HL-60 (cell line): Measurements from ENCODE around the gene PPP1R13L.

Experiments
- DNase-seq, 2 experiments: peaks; one replicate each; pipeline ENCODE4 v3.0.0-alpha.2; 2010 to 2020; ENCODE audit warnings: low read depth in 1 of 2, low spot score in 1 of 2
- H3K27ac ChIP-seq: fragments of 250-450 bp; sonication (Bioruptor Pico); replicated peaks from 2 replicates; pipeline ENCODE4 v1.5.1; 2020; ENCODE audit warnings: mild to moderate bottlenecking, moderate library complexity
- H3K27me3 ChIP-seq: fragments of 250-450 bp; sonication (Bioruptor Pico); 2 replicates; pipeline ENCODE4 v1.5.1; 2021; ENCODE audit warnings: mild to moderate bottlenecking, moderate library complexity; ENCODE audit not compliant: insufficient read depth, poor library complexity, severe bottlenecking
- H3K4me3 ChIP-seq: replicated peaks from 2 replicates; pipeline ENCODE4 v1.5.1; 2011; ENCODE audit warnings: mild to moderate bottlenecking, control low read depth, low read length; ENCODE audit not compliant: insufficient read depth
- CTCF ChIP-seq: IDR thresholded peaks from one replicate; pipeline ENCODE4 v1.5.1; 2011; ENCODE audit warnings: low read length, control low read depth, inconsistent platforms; ENCODE audit not compliant: insufficient read depth
- GABPA ChIP-seq: IDR thresholded peaks from 2 replicates; pipeline ENCODE4 v1.6.1; 2012; ENCODE audit warnings: low read depth
- POLR2AphosphoS5 ChIP-seq: IDR thresholded peaks from 2 replicates; pipeline ENCODE4 v1.6.1; 2012; ENCODE audit warnings: low read depth
- REST ChIP-seq: IDR thresholded peaks from 2 replicates; pipeline ENCODE4 v1.6.1; 2012; ENCODE audit warnings: low read depth; ENCODE audit not compliant: insufficient replicate concordance
- SPI1 ChIP-seq: IDR thresholded peaks from 2 replicates; pipeline ENCODE4 v1.6.1; 2012; ENCODE audit warnings: low read depth, mild to moderate bottlenecking, borderline replicate concordance

PPP1R13L gene

GRCh38 chr19:45445139-45445538 is 40.3 kb upstream of the PPP1R13L start:
- no peak for TF ChIP-seq GABPA
- H3K27ac ChIP-seq, result no peak overlapping the region

GRCh38 chr19:45444318-45445041 is 39.6 kb upstream of the PPP1R13L start:
- TF ChIP-seq REST, result no peak
- TF ChIP-seq SPI1, result no peak
- TF ChIP-seq POLR2AphosphoS5, result no peak
- TF ChIP-seq CTCF, result no peak
- no peak for TF ChIP-seq GABPA
- H3K27ac ChIP-seq, result peak overlapping the region; percentile 60
- no peak overlapping the region for H3K4me3 ChIP-seq
- no peaks in the 10 kb centered on the region for H3K27me3 ChIP-seq
- DNase-seq, result peak; percentile 68 to 78

More at GRCh38 chr19:45445139-45445538, 40.3 kb upstream of the PPP1R13L start:
- Histone ChIP-seq H3K27me3 (no peaks in the 10 kb centered on the region), H3K4me3 (no peak overlapping the region)
- no peak for DNase-seq

GRCh38 chr19:45443462-45444317 is 38.8 kb upstream of the PPP1R13L start:
- DNase-seq, result peak; percentile 50 to 97
- Histone ChIP-seq H3K27me3 (no peaks in the 10 kb centered on the region), H3K27ac (peak overlapping the region; percentile 50), H3K4me3 (peak overlapping the region; percentile 34)
- TF ChIP-seq CTCF, result no peak
- TF ChIP-seq GABPA, result no peak; the same call in 1 of the 2 replicates
- TF ChIP-seq SPI1, result no peak

- H3K27ac ChIP-seq, result peak overlapping the region; percentile 50
- peak overlapping the region; percentile 34 for H3K4me3 ChIP-seq
- no peaks in the 10 kb centered on the region for H3K27me3 ChIP-seq
- no peak for TF ChIP-seq REST
- peak; percentile 97 for TF ChIP-seq SPI1
- TF ChIP-seq GABPA, result peak; percentile 41; the same call in 1 of the 2 replicates
- no peak for TF ChIP-seq POLR2AphosphoS5
- peak; percentile 86 to 89 for DNase-seq
Observed at GRCh38 chr19:45442778-45443461, 38.1 kb upstream of the PPP1R13L start.
